ENCODE measurements around the gene TMEM266. TPM values are rescaled to one million over a fixed set of nuclear protein-coding genes. Genes with fewer than 3 reads are reported as not detected.

TMEM266 gene
- total and polyA plus RNA-seq, 2 of the 4 experiments (the other 2 are of a cell fraction): not detected

DNA sequence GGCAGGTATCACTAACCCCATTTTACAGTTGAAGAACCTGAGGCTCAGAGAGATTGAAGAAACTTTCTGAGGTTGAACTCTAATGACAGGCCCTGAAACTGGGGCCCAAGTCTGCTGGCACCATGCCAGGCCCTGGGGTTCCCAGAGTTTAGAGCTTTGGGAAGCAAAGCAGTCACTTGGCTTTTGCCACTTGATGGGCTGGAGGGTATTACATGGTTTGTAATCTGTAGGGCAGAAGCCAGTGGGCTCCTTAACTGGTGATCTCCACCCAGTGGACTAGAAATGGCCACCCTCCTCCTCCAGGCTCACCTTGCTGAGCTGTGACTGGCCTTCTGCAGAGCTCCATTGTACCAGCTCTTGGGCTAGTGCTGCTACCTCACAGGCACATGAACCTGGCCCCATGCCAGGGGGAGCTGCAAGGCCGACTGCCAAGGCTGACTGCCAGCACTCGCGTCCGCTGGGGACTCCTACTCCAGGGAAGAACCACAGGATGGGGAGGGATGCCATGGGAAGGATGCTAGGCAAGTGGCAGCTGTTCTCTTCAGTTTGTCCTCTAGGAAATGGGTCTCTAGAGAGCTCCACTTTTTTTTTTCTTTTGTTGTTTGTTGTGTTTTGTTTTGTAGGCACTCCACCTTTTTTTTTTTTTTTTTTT, 146.7 kb downstream of the TMEM266 start:
- POLR2A ChIA-PET (ENCODE audit: unreplicated experiment): no interaction called here
- no peaks in the 10 kb centered on the region for H3K4me1 ChIP-seq (ENCODE audit: control insufficient read depth, insufficient read depth, low read length)
- no CpG with 5 or more reads among the region's 4 CpGs for WGBS, 2 experiments (ENCODE audit: extremely low coverage in 2 of 2, insufficient read length in 1 of 2)
- no peak overlapping the region for H2BK120ac ChIP-seq (ENCODE audit: low read depth, low read length)
- H2AFZ ChIP-seq (replicated peaks; ENCODE audit: low read length, poor library complexity): no peak overlapping the region
- DNase-seq (peak; percentile 31), ATAC-seq (ENCODE audit: low read depth) (no peak)
- H3K9me1 ChIP-seq (ENCODE audit: insufficient read depth, low read length): peaks cover 4% of the 10 kb centered on the region; the same call in 1 of the 2 replicates
- H3K9me3 ChIP-seq (ENCODE audit: control insufficient read depth, insufficient read depth, low read length): no peaks in the 10 kb centered on the region
- peaks cover 11% of the 10 kb centered on the region for H3K36me3 ChIP-seq (ENCODE audit: control insufficient read depth, insufficient read depth, low read length)
- no peak overlapping the region for H3K18ac ChIP-seq (ENCODE audit: low read depth, low read length)
- no peak overlapping the region for H3K4me2 ChIP-seq (ENCODE audit: low read depth, low read length)
- intact Hi-C loops (cut with micrococcal nuclease): no loop called here
- no peak overlapping the region for H3K27ac ChIP-seq (ENCODE audit: insufficient read depth, low read length)
- H3K4me3 ChIP-seq (ENCODE audit: insufficient read depth, low read depth, low read length): no peak overlapping the region
- H4K91ac ChIP-seq (ENCODE audit: insufficient read depth, low read depth, low read length): no peak overlapping the region
- no peaks in the 10 kb centered on the region for H3K27me3 ChIP-seq (ENCODE audit: control insufficient read depth, insufficient read depth, low read length)
- H3K79me1 ChIP-seq (ENCODE audit: low read depth in 1 of 2, low read length in 2 of 2): peaks cover 0 to 6% of the 10 kb centered on the region in 2 experiments; a peak in 1 of 4 replicates
- no peak overlapping the region for H2BK15ac ChIP-seq (ENCODE audit: low read depth, low read length)
- CTCF ChIA-PET: interaction anchor here (0.7 kb wide), 1 partner anchor 9 kb away, joined by 9 read pairs; no protein-coding TSS in a partner anchor
- no peak overlapping the region for H3K56ac ChIP-seq (ENCODE audit: extremely low read depth, insufficient read depth, low read length)
- H2BK20ac ChIP-seq (ENCODE audit: low read depth, low read length): no peak overlapping the region
- H3K9ac ChIP-seq (ENCODE audit: low read depth, low read length): no peak overlapping the region
- H4K5ac ChIP-seq (ENCODE audit: low read depth, low read length): no peak overlapping the region
- H2BK5ac ChIP-seq (ENCODE audit: low read depth, low read length, poor library complexity, severe bottlenecking): no peak overlapping the region
- dilution Hi-C loops (cut with HindIII; ENCODE audit: low sequenced_read_pairs, unreplicated experiment): no loop called here
- no peak overlapping the region for H3K4ac ChIP-seq (ENCODE audit: low read depth, low read length)
- TF ChIP-seq, protein P1, sequence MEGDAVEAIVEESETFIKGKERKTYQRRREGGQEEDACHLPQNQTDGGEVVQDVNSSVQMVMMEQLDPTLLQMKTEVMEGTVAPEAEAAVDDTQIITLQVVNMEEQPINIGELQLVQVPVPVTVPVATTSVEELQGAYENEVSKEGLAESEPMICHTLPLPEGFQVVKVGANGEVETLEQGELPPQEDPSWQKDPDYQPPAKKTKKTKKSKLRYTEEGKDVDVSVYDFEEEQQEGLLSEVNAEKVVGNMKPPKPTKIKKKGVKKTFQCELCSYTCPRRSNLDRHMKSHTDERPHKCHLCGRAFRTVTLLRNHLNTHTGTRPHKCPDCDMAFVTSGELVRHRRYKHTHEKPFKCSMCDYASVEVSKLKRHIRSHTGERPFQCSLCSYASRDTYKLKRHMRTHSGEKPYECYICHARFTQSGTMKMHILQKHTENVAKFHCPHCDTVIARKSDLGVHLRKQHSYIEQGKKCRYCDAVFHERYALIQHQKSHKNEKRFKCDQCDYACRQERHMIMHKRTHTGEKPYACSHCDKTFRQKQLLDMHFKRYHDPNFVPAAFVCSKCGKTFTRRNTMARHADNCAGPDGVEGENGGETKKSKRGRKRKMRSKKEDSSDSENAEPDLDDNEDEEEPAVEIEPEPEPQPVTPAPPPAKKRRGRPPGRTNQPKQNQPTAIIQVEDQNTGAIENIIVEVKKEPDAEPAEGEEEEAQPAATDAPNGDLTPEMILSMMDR (conservative IDR thresholded peaks at IDR 0.05; ENCODE audit: low read depth, low read length): no peak
- TF ChIP-seq RFX5 (IDR thresholded peaks at IDR 0.05; ENCODE audit: low read depth, low read length): no peak
- TF ChIP-seq, protein P2, sequence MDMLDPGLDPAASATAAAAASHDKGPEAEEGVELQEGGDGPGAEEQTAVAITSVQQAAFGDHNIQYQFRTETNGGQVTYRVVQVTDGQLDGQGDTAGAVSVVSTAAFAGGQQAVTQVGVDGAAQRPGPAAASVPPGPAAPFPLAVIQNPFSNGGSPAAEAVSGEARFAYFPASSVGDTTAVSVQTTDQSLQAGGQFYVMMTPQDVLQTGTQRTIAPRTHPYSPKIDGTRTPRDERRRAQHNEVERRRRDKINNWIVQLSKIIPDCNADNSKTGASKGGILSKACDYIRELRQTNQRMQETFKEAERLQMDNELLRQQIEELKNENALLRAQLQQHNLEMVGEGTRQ (IDR thresholded peaks at IDR 0.05; ENCODE audit: low read depth, low read length): no peak
- TF ChIP-seq CHD1 (IDR thresholded peaks at IDR 0.05; ENCODE audit: low read depth, low read length): no peak
- TF ChIP-seq RCOR1 (IDR thresholded peaks at IDR 0.05; ENCODE audit: insufficient replicate concordance, low read length): no peak
- TF ChIP-seq MXI1 (IDR thresholded peaks at IDR 0.05; ENCODE audit: borderline replicate concordance, low read depth, low read length): no peak
- TF ChIP-seq MAFK (IDR thresholded peaks at IDR 0.05; ENCODE audit: low read depth, low read length): no peak
- no peak for TF ChIP-seq SMC3 (IDR thresholded peaks at IDR 0.05; ENCODE audit: low read depth, low read length)
- no peak overlapping the region for H2AK9ac ChIP-seq (replicated peaks; ENCODE audit: low read depth, low read length, poor library complexity)
- H2AK5ac ChIP-seq (ENCODE audit: low read depth, low read length): no peak overlapping the region
- in situ Hi-C loops (cut with MboI; ENCODE audit: low sequenced_read_pairs): no loop called here
- H3K14ac ChIP-seq (replicated peaks; ENCODE audit: low read depth, low read length): no peak overlapping the region
- H4K20me1 ChIP-seq (ENCODE audit: insufficient read depth, low read length): no peaks in the 10 kb centered on the region; the same call in none of the 2 replicates
- BruUV-seq (replicated peaks): no TSS peak
- H3K23ac ChIP-seq (ENCODE audit: low read depth, low read length): no peak overlapping the region
- no peak overlapping the region for H4K8ac ChIP-seq (ENCODE audit: low read depth in 2 of 2, low read length in 2 of 2)
